ENCODE data around the gene PISD.

Gene PISD

DNA sequence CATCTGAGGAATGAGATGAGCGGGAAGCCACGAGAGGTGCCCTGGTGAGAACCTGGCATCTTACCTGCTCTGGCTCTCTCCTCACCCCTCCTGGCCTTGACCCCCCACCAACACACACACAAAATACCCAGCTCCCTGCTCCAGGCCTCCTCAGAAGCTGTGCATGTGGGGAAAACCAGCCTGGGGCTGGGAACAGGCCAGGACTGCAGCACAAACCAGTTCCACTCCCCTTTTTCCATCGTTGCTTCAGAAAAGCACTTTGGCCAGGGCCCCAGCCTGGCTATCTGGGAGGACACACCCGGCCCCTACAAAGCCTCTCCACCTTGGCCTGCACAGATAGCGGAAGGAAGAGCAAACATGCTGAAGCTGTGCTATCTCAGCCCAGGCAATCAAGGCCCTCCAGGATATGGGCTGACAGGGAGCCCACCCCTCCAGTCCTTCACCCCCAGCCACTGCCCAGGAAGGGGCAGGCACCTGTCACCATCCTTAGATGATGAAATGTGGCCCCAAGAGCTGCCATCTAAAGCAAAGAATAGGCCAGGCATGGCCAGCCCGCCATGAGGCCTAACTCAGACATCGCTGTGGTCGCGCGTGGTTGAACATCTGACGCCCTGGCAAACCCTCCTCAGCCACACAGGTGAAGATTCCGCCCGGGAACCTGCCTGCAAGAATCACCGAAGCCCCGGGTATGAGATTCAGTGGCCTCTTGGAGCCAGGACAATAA, 35.4 kb downstream of the PISD start:
- DNase-seq (ENCODE audit: low read depth in 2 of 2) = no peak

DNA sequence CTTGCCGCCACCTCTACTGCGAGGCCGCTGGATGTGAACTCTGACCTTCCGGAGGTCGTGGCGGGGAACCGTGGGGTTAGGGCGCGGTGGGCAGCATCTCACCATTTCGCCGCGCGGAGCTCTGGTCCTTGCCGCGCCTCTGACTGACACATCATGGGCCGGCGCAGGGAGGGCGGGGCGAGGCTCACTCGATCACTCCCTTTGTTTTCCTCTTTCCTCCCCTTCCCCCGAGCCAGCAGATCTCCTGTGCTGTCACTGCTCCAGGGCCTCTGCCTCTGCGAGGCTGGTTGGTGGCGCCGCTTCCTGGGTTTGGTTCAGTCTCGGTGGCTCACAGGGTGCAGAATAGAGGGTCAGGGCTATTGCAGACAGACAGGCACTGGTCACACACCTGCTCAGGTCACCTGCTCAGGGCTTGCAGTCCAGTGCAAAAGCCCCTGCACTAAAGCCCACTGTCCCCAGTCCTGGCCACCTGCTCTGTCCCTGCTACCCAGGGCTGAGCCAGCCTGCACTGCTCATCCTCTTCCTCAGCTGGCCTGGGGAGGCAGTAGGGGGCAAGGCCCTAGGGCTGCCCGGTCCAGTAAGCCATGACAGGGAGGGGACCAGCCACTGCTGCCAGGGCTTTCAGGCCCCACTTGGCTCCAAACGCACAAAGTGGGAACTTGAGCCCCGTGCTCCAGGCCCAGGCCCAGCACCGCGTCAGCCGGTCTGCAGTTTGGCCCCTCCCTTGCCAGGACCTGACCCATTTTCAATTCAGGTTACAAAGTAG, 36.2 kb downstream of the PISD start:
- DNase-seq (ENCODE audit: low read depth in 2 of 2) = no peak

DNA sequence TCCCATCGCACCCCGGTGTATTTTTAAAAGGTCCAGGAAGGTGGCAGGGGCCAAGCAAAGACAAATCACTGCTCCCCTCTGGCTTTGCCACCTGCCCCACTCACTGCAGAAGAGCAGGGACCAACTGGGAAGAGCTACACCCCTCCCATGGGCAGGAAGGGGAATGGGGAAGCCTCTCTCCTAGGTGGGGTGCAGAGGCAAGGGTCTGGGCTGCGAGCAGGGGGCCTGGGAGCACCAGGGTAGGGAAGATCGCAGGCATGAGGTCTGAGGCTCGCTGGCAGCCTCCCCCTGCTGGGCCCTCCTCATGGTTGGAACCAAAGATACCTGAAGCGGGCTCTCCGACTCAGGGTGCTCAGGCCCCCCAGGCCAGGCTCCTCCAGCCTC, 36.8 kb downstream of the PISD start:
- no peak for DNase-seq (ENCODE audit: low read depth in 2 of 2)

- no peak for DNase-seq (ENCODE audit: low read depth in 2 of 2)
Measured at GRCh38 chr22:31623592-31624304, 38.3 kb downstream of the PISD start.

DNA sequence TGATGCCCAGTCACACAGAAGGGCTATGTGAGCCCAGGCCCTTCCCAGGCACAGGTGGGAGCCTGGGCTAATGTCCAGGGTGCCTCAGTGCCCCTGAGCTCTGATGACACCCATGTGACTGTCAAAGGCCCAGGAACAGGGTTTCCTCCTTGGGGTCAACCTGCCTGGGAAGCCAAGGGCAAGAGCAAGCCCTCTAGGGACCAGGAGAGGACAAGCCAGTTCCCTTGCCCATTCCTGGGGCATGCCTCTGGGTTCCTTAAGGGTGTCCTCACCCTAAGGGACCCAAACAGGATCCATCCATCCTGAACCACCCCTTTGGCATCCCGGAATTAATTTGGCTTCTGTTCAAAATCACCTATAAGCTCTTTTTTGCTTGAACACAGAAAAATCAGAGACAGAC, 39.0 kb downstream of the PISD start:
- no peak for DNase-seq (ENCODE audit: low read depth in 2 of 2)

GRCh38 chr22:31621507-31622124, 40.4 kb downstream of the PISD start:
- DNase-seq (ENCODE audit: low read depth in 2 of 2) = no peak

- DNase-seq (ENCODE audit: low read depth in 2 of 2) = no peak
Measured at GRCh38 chr22:31620756-31621480, 41.1 kb downstream of the PISD start.

DNA sequence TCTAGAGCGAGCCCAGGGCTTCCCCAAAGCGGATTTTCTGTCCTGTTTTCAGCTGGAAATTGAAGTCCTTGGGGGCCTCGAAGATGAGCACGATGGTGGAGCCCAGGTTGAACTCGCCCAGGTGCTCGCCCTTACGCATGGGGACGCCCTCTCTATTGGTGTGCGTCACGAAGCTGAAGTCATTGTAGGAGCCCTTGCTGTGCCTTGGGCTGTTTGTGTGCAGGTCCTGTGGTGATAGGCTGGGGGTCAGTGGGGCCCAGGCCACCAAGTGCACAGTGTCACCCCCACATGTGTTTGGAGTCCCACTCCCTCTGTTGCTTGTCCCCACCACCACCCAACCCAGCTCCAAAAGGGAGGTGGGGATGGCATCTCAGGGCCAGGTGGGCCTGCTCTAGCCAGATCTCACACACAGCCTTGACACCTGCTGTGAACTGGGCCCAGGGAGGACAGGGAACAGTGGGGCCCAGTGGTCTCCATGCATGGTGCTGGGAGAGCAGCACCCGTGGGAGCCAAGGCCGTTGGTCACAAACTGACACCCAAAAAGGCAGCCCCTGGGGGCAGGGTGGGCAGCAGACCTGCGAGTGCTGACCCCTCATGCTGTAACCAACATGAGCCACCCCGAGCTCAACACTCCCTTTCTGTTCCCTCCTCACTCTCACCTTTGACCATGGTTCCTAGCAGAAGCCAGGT, 42.3 kb downstream of the PISD start:
- no peak for DNase-seq (ENCODE audit: low read depth in 2 of 2)

- DNase-seq (ENCODE audit: low read depth in 2 of 2) = no peak
Measured at GRCh38 chr22:31618471-31619176, 43.4 kb downstream of the PISD start.

- DNase-seq (ENCODE audit: low read depth in 2 of 2) = no peak
Measured at GRCh38 chr22:31618057-31618456, 44.0 kb downstream of the PISD start.

- peak in 1 of 2 donors; percentile 37 for DNase-seq (ENCODE audit: low read depth in 2 of 2)
Measured at GRCh38 chr22:31616315-31616980, 45.6 kb downstream of the PISD start.

DNA sequence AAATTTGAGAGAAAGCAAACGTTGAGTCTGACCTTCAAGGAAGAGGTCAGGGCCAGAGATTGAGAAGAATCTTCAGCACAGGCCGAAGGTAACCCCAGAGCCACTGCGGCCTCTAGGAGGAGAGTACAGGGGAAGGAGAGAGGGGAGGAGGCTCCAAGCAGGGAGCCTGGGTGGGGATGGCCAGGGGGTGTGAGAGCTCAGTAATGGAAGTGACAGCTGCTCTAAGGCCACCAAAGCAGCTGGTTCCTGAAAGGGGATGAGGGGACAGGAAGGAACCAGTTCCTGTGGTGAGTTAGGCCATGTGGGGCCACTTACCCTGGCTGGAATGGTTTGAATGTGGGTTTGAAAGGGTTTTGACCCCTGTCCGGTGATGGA, 46.1 kb downstream of the PISD start:
- no peak for DNase-seq (ENCODE audit: low read depth in 2 of 2)

GRCh38 chr22:31615491-31615860, 46.5 kb downstream of the PISD start:
- DNase-seq (ENCODE audit: low read depth in 2 of 2) = no peak

DNA sequence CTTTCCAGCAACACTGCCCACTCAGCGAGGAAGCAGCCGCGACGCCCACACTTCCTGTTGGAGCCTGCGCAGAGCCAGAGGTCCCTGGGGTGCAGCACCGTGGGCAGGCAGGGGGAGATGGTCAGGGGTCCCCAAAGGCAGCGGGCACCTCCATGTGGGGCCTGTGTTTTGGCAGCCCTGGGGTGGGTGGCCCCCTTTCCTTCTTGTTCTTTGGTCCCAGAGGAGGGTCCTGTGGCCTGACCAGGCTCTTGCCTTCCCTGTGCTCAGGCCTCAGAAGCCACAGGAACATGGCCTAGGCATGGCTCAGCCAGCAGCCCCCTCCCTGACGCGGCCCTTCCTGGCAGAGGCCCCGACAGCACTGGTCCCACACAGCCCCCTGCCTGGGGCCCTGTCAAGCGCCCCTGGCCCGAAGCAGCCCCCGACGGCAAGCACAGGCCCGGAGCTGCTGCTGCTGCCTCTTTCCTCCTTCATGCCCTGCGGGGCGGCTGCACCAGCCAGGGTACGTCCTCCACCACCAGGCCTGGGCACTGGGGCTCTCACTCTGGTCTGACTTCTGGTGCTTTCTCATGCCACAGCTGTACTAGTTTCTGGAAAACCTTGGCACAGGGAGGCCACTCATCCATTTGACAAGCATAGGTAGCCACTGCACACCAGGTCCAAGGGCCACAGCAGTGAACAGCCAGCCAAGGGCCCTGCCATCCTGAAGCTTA, 47.1 kb downstream of the PISD start:
- DNase-seq (ENCODE audit: low read depth in 2 of 2) = no peak

DNA sequence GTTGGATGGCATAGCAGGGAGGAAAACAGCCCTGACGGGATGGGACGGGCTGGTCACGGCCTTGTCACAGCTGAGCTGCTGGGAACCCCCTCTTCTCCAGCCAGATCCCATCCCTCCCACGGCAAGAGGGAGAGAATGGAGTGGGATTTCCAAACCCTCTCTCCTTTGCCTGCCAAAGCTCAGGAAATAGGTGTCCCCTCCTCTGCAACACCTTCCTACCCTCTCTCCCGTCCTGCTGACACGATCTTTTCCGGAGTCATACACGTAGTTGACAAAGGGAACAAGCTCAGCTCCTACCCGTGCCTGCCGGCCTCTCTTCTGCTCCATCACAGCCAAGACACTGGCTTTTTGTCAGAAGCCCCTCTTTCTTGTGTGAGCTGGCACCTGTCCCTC, 48.1 kb downstream of the PISD start:
- DNase-seq (ENCODE audit: low read depth in 2 of 2) = no peak

- no peak for DNase-seq (ENCODE audit: low read depth in 2 of 2)
Measured at GRCh38 chr22:31613286-31613903, 48.6 kb downstream of the PISD start.

DNA sequence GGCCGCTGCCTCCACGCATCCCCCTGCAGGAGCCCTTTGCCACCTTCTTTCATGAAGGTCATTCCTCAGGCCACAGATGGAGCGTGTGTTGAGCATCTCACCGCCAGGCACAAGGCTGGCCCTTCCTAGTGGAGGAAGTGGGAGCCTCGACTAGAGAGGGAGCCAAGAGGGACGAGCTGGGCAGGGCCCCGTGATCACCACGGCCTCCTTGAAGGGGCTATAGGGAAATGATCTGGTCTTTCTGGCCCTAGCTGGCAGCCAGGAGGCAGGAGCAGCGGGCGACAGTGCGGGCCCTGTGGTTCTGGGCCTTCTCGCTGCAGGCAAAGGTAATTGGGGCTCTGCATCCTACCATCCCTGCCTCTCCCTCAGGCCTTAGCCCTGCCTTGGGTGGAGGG, 49.1 kb downstream of the PISD start:
- DNase-seq (ENCODE audit: low read depth in 2 of 2) = no peak

DNA sequence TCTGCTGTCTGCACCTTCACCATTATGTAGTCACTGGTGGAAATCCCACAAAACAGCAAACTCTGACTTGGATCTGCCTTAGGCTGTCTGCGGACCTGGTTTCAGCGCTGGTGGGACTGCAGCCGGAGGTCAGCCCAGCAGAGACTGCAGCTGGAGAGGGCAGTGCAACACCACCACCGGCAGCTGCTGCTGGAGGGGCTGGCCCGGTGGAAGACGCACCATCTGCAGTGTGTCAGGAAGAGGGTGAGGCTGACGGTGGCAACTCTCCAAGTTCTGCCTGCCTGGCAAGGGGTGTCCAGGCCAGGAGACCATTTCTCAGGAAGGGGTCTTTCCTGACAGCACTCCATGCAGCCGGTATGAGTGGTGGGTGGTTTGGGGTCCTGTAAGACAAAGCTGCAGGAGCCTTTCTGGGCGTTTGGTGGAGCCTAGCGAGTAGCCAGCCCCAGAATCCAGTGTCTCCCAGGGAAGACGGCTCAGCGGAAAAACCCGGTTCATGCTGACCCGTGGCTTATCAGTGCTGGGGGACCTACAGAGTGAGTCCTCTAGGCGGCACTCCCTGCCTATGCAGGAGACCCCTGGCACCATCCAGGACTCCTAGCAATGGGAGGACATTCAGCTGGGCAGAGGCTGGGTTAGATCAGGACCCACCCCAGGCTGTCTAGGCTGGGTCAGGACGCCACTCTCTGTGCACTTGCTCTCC, 50.8 kb downstream of the PISD start:
- no peak for DNase-seq (ENCODE audit: low read depth in 2 of 2)

Measured in stimulated activated CD4-positive, alpha-beta T cell treated with anti-CD3 and anti-CD28 coated beads, Interleukin-4, amount 100 ng/mL, for 48 hours (primary cell).